GM10266 (cell line): Measurements from ENCODE around the gene HSDL2.

Experiments used
- DNase-seq: peaks from one replicate; pipeline ENCODE4 v3.0.0; 2012; ENCODE audit errors: extremely low spot score
- TF ChIP-seq, protein P1 (sequence below): IDR thresholded peaks from 2 replicates; pipeline ENCODE4 v1.5.1; 2012; ENCODE audit warnings: mild to moderate bottlenecking, low read depth; ENCODE audit not compliant: control insufficient read depth, insufficient read depth; ENCODE audit errors: missing control alignments

Gene HSDL2

DNA sequence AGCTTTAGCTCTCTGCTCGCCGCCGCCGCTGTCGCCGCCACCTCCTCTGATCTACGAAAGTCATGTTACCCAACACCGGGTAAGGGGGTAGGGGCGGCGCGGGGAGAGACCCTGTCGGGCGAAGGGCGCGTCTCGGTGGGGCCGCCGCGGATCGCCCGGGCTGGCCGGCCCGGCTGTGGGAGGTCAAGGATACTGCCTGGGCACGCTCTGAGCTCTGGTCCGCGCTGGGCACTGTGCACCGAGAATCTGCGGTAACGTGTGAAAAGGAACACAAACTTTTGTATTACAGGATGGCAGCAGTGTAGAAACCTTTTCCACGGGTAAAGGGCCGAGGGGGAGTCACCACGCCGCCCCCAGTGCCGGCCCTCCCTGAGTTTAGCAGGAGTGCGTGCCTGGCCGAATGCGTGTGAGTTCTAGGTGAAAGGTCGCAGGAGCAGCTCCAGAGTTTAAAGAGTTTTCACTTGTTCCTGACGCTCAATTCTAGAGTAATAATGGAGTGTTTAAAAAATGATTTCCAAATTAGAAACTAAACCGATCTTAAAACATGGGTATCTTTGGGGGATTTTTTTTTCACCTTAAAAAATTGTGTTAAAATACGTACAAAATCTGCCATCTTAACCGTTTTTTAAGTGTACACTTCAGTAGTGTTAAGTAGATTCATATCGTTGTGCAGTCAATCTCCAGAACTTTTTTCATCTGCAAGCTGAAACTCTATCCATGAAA lies at the start of gene HSDL2:
TSS of gene HSDL2 (plus strand) at position 7 of the 723 bp plus-strand sequence. CDS start at position 63, 56 bp downstream.
- TF ChIP-seq, protein P1, sequence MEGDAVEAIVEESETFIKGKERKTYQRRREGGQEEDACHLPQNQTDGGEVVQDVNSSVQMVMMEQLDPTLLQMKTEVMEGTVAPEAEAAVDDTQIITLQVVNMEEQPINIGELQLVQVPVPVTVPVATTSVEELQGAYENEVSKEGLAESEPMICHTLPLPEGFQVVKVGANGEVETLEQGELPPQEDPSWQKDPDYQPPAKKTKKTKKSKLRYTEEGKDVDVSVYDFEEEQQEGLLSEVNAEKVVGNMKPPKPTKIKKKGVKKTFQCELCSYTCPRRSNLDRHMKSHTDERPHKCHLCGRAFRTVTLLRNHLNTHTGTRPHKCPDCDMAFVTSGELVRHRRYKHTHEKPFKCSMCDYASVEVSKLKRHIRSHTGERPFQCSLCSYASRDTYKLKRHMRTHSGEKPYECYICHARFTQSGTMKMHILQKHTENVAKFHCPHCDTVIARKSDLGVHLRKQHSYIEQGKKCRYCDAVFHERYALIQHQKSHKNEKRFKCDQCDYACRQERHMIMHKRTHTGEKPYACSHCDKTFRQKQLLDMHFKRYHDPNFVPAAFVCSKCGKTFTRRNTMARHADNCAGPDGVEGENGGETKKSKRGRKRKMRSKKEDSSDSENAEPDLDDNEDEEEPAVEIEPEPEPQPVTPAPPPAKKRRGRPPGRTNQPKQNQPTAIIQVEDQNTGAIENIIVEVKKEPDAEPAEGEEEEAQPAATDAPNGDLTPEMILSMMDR = no peak
- DNase-seq = peak; percentile 7

GRCh38 chr9:112331674-112331952 lies 48.3 kb upstream of the HSDL2 start:
- TF ChIP-seq, protein P1 = no peak
- no peak for DNase-seq

DNA sequence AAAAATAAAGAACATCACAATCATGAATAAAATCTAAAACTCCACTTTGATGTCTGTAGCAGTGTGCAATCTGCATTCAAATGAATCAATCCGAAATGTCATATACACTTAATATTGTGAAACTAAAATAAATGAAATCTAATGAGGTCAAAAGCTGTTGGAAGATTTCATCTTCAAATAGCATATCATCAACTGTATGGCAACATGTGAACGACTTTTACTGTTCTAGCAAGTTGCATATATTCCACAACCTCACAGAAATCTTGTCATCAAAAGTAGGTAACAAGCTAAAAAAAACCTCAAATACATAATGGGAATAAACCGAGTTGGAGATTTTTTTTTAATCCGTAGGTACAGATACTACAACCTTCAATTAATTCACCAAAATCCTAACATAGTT lies 47.7 kb upstream of the HSDL2 start:
- no peak for DNase-seq
- TF ChIP-seq, protein P1 = no peak

DNA sequence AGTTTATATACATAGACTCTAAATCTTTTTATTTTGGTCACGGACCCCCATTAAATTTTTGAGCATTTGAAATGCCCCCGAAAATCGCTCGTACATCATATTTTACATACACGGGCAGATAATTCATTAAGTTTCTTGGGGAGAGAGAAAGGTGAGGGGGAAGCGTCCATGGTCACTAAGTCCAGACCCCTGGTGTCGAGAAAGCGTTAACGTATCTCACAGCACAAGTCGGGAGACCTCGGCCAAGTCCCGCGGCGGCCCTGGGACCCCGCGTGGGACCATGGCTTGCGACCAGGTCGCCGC lies 47.3 kb upstream of the HSDL2 start:
- DNase-seq = no peak

DNA sequence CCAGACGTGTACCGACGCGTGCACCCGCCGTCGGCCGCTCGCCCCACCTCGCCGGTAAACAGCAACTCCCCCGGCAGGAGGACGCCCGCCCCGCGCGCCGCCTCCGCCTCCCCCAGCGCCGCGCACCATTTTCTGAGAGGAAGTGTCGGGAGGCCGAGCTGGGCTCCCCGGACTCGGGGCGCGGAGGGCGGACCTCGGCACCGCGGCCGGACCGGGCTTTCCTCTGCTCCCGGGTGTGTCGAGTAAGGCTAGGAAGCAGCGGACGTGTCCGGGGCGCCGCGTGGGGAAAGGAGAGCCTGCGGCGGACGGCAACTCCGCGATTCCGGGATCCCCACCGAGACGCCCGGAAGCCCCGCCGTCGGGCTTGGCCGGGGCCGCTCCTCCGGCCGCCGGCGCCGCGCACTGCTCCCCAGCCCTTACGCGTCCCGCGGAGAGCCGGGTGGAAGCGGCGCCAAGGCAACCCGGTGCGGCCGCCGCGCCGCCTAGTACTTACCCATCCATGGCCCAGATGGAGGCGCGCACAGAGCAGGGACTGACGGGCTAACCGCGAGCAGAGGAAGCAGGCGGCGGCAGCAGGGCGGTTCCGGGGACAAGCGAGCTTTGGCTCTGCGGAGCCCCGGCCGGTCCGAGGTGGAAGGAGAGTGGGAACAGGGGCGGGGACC lies 46.8 kb upstream of the HSDL2 start, which contains the start of gene PTBP3:
TSS of gene PTBP3 (minus strand) at position 643 of the 662 bp plus-strand sequence. CDS start 35,754 bp downstream, outside the sequence.
- TF ChIP-seq, protein P1 = no peak
- peak; percentile 73 for DNase-seq

More for the DNA sequence above, 47.3 kb upstream of the HSDL2 start:
- TF ChIP-seq, protein P1 = no peak

GRCh38 chr9:112333639-112334431 lies 46.1 kb upstream of the HSDL2 start:
- TF ChIP-seq, protein P1 = peak; percentile 72

More at GRCh38 chr9:112333639-112334431, 46.1 kb upstream of the HSDL2 start:
- peak; percentile 98 for DNase-seq
